Gastroesophageal sphincter (tissue), 3 donors: ENCODE measurements around the gene C16orf92.

Experiments used
- POLR2A ChIP-seq, 2 donors: fragments of 450-650 bp; IDR thresholded peaks; one replicate each; pipeline ENCODE4 v1.6.1; 2017; ENCODE audit warnings: antibody characterized with exemption in 2 of 2, mild to moderate bottlenecking in 2 of 2, moderate library complexity in 1 of 2
- POLR2AphosphoS5 ChIP-seq: sonication (generic); formaldehyde crosslinking; IDR thresholded peaks from one replicate; pipeline ENCODE4 v1.6.1; 2017; ENCODE audit warnings: antibody characterized with exemption
- TF ChIP-seq, protein P1 (sequence below), 4 experiments: fragments of 200-600 bp in 2 of 4; fragments of 450-650 bp in 2 of 4; sonication (generic) in 1 of 4; IDR thresholded peaks; one replicate each; pipeline ENCODE4 v1.5.1; 2017 to 2019; ENCODE audit warnings: antibody characterized with exemption in 4 of 4, mild to moderate bottlenecking in 2 of 4, moderate library complexity in 2 of 4

DNA sequence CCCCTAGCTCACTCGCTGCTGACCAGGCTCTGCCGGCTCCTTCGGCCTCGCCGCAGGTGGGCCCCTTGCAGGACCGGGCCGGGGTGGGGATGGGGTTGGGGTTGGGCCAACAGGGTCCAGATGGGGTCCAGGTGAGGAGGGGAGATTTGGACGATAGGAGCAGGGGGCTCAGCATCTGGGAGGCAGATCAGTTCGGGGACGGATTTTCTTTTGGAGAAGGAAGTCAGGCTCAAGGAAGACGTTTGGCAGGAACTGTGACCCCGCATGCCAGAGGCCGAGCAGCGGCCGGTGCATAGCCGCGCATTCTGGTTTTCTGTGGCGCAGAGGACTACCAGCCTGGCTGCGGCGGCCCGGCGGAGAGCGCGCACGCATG lies 41.7 kb downstream of the C16orf92 start:
- no peak for TF ChIP-seq POLR2A (IDR thresholded peaks at IDR 0.05)
- TF ChIP-seq POLR2AphosphoS5, result no peak
- TF ChIP-seq, protein P1, sequence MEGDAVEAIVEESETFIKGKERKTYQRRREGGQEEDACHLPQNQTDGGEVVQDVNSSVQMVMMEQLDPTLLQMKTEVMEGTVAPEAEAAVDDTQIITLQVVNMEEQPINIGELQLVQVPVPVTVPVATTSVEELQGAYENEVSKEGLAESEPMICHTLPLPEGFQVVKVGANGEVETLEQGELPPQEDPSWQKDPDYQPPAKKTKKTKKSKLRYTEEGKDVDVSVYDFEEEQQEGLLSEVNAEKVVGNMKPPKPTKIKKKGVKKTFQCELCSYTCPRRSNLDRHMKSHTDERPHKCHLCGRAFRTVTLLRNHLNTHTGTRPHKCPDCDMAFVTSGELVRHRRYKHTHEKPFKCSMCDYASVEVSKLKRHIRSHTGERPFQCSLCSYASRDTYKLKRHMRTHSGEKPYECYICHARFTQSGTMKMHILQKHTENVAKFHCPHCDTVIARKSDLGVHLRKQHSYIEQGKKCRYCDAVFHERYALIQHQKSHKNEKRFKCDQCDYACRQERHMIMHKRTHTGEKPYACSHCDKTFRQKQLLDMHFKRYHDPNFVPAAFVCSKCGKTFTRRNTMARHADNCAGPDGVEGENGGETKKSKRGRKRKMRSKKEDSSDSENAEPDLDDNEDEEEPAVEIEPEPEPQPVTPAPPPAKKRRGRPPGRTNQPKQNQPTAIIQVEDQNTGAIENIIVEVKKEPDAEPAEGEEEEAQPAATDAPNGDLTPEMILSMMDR (IDR thresholded peaks at IDR 0.05), result no peak
